Activated CD8-positive, alpha-beta memory T cell treated with anti-CD3 and anti-CD28 coated beads, Interleukin-2, amount 50 U/mL, for 1 hour (primary cell): ENCODE results near the gene KIRREL3.

Experiments used
- DNase-seq: peaks from one replicate; pipeline ENCODE4 v3.0.0-alpha.2; 2020; ENCODE audit errors: extremely low read depth

KIRREL3 gene

GRCh38 chr11:126634963-126635362 lies 365.6 kb downstream of the KIRREL3 start:
- DNase-seq = no peak

GRCh38 chr11:126633330-126633729 lies 367.2 kb downstream of the KIRREL3 start:
- no peak for DNase-seq

- no peak for DNase-seq
These were observed 369.4 kb downstream of the KIRREL3 start for GRCh38 chr11:126630893-126631798.

- no peak for DNase-seq
These were observed 370.1 kb downstream of the KIRREL3 start for GRCh38 chr11:126630488-126630887.

- no peak for DNase-seq
These were observed 371.6 kb downstream of the KIRREL3 start for GRCh38 chr11:126628790-126629621.

GRCh38 chr11:126628450-126628789 lies 372.1 kb downstream of the KIRREL3 start:
- no peak for DNase-seq

- DNase-seq = no peak
These were observed 373.1 kb downstream of the KIRREL3 start for GRCh38 chr11:126627421-126627820.

- no peak for DNase-seq
These were observed 376.1 kb downstream of the KIRREL3 start for GRCh38 chr11:126624506-126624905.

- no peak for DNase-seq
These were observed 381.1 kb downstream of the KIRREL3 start for GRCh38 chr11:126619516-126619915.

GRCh38 chr11:126615845-126616244 lies 384.7 kb downstream of the KIRREL3 start:
- no peak for DNase-seq

GRCh38 chr11:126613272-126613671 lies 387.3 kb downstream of the KIRREL3 start:
- no peak for DNase-seq

- DNase-seq = no peak
These were observed 387.9 kb downstream of the KIRREL3 start for GRCh38 chr11:126612671-126613070.

GRCh38 chr11:126611438-126611837 lies 389.1 kb downstream of the KIRREL3 start:
- DNase-seq = no peak

GRCh38 chr11:126608658-126609057 lies 391.9 kb downstream of the KIRREL3 start:
- DNase-seq = no peak

- no peak for DNase-seq
These were observed 392.6 kb downstream of the KIRREL3 start for GRCh38 chr11:126607776-126608541.

GRCh38 chr11:126607374-126607773 lies 393.2 kb downstream of the KIRREL3 start:
- no peak for DNase-seq

GRCh38 chr11:126606484-126606883 lies 394.1 kb downstream of the KIRREL3 start:
- DNase-seq = no peak

GRCh38 chr11:126604461-126604860 lies 396.1 kb downstream of the KIRREL3 start:
- no peak for DNase-seq

GRCh38 chr11:126603486-126603885 lies 397.1 kb downstream of the KIRREL3 start:
- DNase-seq = no peak

GRCh38 chr11:126602993-126603392 lies 397.6 kb downstream of the KIRREL3 start:
- no peak for DNase-seq

GRCh38 chr11:126602349-126602940 lies 398.1 kb downstream of the KIRREL3 start:
- no peak for DNase-seq
